Measurements from ENCODE around the gene LIMD2.

DNA sequence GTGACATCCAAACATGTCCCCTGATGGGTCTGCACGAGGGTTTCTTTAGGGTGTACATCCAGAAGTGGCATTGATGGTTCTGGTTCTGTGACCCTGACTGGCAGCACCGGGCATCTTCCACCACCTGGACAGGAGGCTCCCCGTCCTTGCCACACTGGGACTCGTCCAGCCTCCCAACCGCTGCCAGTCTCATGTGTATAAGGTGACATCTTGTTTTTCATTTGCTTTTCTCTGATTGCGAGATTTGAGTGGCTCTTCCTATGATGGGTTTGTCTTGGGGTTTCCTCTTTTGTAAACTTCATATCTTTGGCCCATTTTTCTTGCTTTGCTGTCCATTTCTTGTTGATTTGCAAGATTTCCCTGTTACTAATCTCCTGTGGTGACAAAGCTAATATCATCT lies 9.2 kb upstream of the LIMD2 start:
- TF ChIP-seq POLR2A (IDR thresholded peaks at IDR 0.05), result no peak
- TF ChIP-seq, protein P1, sequence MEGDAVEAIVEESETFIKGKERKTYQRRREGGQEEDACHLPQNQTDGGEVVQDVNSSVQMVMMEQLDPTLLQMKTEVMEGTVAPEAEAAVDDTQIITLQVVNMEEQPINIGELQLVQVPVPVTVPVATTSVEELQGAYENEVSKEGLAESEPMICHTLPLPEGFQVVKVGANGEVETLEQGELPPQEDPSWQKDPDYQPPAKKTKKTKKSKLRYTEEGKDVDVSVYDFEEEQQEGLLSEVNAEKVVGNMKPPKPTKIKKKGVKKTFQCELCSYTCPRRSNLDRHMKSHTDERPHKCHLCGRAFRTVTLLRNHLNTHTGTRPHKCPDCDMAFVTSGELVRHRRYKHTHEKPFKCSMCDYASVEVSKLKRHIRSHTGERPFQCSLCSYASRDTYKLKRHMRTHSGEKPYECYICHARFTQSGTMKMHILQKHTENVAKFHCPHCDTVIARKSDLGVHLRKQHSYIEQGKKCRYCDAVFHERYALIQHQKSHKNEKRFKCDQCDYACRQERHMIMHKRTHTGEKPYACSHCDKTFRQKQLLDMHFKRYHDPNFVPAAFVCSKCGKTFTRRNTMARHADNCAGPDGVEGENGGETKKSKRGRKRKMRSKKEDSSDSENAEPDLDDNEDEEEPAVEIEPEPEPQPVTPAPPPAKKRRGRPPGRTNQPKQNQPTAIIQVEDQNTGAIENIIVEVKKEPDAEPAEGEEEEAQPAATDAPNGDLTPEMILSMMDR (IDR thresholded peaks at IDR 0.05 in 4 of 5, conservative IDR thresholded peaks at IDR 0.05 in 1 of 5), result no peak
